BE2C (cell line): Measurements from ENCODE around the gene COL11A2.

Experiments
- DNase-seq: peaks from one replicate; pipeline ENCODE4 v3.0.0-alpha.2; 2020
- H3K27me3 ChIP-seq: fragments of 250-450 bp; sonication (Bioruptor Pico); 2 replicates; pipeline ENCODE4 v1.5.1; 2020; ENCODE audit warnings: mild to moderate bottlenecking
- H3K36me3 ChIP-seq: fragments of 250-450 bp; sonication (Bioruptor Pico); 2 replicates; pipeline ENCODE4 v1.5.1; 2020; ENCODE audit warnings: mild to moderate bottlenecking
- H3K4me1 ChIP-seq: fragments of 250-450 bp; sonication (Bioruptor Pico); 2 replicates; pipeline ENCODE4 v1.5.1; 2020
- H3K4me3 ChIP-seq: 2 replicates; pipeline ENCODE4 v1.5.1; 2011; ENCODE audit warnings: low read depth, low read length
- H3K9me3 ChIP-seq: fragments of 250-450 bp; sonication (Bioruptor Pico); 2 replicates; pipeline ENCODE4 v1.5.1; 2020
- TF ChIP-seq, protein P1 (sequence below): IDR thresholded peaks from 2 replicates; pipeline ENCODE4 v1.5.1; 2012; ENCODE audit warnings: mild to moderate bottlenecking, low read depth, low read length

COL11A2 gene

DNA sequence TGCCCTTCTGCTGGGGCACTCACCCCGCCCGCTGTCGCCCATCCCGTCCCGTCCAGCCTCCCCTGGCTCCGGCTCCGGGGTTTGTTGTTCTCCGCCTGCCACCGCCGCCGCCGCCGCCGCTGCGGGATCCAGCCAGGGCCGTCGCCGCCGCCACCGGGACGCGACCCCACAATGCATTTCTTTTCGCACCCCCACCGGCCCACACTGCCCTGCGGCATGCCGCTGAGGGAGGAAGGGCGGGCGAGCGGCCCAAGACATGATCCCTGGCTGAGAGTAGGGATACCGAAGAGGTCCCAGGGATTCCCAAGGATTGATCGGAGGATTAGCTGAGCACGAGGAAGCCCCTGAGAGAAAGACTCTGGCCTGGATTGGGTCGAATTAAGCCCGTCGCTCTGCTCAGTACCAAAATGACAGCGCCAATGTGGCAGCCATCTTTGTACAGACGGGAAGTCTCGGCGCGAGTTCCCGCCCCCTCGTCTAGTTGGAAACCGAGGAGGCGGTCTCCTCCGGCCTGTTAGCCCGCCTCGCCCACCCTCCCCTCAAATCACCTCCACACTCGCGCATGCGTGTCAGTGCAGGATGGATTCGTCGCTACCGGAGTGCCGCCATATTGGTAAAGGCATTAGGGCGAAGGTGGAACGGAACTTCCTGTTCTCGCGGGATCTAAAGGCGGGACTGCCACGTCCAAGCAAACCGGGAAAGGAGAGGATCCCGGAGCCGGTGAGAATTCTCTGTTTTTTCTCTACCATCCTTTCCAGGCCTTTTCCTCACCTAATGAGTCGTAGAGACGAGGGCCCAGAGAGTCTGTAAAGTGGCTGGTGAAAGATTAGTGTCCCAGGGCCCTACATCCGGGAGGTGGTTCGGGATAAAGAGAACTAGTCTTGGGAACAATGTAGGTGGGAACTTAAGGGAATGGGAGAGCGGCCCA lies 8.2 kb upstream of the COL11A2 start, which contains the start of the genes RXRB and SLC39A7:
RXRB (minus strand) TSS at position 447 of the 928 bp plus-strand sequence; CDS start at position 258, 189 bp downstream.
SLC39A7 (plus strand) TSS at position 649 of the 928 bp plus-strand sequence. CDS start 379 bp downstream, outside the sequence.
- H3K9me3 ChIP-seq, result no peaks in the 10 kb centered on the region
- H3K36me3 ChIP-seq, result peaks cover 34% of the 10 kb centered on the region
- peak within 1 kb of the TSS; percentile 81 for H3K4me3 ChIP-seq
- TF ChIP-seq, protein P1, sequence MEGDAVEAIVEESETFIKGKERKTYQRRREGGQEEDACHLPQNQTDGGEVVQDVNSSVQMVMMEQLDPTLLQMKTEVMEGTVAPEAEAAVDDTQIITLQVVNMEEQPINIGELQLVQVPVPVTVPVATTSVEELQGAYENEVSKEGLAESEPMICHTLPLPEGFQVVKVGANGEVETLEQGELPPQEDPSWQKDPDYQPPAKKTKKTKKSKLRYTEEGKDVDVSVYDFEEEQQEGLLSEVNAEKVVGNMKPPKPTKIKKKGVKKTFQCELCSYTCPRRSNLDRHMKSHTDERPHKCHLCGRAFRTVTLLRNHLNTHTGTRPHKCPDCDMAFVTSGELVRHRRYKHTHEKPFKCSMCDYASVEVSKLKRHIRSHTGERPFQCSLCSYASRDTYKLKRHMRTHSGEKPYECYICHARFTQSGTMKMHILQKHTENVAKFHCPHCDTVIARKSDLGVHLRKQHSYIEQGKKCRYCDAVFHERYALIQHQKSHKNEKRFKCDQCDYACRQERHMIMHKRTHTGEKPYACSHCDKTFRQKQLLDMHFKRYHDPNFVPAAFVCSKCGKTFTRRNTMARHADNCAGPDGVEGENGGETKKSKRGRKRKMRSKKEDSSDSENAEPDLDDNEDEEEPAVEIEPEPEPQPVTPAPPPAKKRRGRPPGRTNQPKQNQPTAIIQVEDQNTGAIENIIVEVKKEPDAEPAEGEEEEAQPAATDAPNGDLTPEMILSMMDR, result no peak
- H3K27me3 ChIP-seq, result no peaks in the 10 kb centered on the region
- DNase-seq, result peak; percentile 99
- no peaks in the 10 kb centered on the region; the same call in 1 of the 2 replicates for H3K4me1 ChIP-seq

DNA sequence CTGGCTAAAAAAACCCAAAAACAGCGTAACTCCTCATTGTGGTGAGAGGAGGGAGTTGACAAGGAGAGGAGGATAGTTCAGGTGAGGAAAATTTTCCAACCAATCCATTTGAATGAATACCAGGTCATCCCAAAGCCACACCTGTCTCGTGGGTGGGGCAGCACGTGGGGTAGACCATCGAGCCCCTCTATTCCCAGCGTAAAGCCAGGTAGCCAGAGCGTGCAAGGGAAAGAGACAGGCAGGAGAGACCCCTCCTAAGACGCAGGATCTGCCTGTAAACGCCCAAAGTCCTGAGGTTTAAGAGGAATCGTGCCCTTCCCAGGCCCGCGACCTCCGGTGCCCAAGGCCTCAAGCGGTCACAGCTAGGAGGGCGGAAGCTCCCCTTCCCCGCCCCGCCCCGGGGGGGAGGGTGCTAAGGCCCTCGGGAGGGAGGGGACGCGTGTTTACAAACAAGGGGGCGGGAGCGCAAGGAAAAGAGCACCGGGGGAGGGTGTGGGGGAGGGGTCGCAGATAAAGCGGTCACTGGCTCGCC lies 7.5 kb upstream of the COL11A2 start:
- no peaks in the 10 kb centered on the region for H3K27me3 ChIP-seq
- H3K4me3 ChIP-seq, result peak overlapping the region; percentile 81
- no peak for DNase-seq
- H3K36me3 ChIP-seq, result peaks cover 40% of the 10 kb centered on the region
- H3K4me1 ChIP-seq, result no peaks in the 10 kb centered on the region
- no peaks in the 10 kb centered on the region for H3K9me3 ChIP-seq
- TF ChIP-seq, protein P1, result no peak

DNA sequence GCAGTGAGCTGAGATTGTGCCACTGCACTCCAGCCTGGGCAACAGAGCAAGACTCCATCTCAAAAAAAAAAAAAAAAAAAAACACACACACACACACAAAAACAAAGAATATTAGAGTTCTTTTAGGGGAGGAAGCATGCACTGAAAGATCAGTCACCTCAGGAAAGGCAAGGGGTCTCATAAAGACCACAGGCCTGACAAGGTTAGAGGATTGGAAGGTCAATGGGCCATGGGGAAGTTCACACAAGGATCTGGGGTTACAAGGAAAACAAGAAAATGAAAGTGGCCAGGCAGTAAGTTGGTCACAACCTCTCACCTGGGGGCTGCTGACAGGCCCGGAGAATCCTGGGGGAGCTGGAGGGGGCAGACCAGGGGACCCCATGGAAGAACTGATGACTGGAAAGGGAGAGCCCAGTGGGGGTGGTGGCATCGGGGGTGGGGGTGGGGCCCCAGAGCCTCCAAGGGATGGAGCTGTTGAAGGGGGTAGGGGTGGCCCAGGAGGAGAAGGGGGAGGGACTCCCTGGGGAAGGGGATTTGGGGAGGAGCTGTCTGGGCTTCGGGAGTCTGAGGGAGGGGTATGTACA lies 6.7 kb upstream of the COL11A2 start:
- no peaks in the 10 kb centered on the region for H3K9me3 ChIP-seq
- H3K36me3 ChIP-seq, result peaks cover 42% of the 10 kb centered on the region
- no peak for DNase-seq
- TF ChIP-seq, protein P1, result no peak
- peak overlapping the region; percentile 81 for H3K4me3 ChIP-seq
- H3K4me1 ChIP-seq, result no peaks in the 10 kb centered on the region
- H3K27me3 ChIP-seq, result no peaks in the 10 kb centered on the region

DNA sequence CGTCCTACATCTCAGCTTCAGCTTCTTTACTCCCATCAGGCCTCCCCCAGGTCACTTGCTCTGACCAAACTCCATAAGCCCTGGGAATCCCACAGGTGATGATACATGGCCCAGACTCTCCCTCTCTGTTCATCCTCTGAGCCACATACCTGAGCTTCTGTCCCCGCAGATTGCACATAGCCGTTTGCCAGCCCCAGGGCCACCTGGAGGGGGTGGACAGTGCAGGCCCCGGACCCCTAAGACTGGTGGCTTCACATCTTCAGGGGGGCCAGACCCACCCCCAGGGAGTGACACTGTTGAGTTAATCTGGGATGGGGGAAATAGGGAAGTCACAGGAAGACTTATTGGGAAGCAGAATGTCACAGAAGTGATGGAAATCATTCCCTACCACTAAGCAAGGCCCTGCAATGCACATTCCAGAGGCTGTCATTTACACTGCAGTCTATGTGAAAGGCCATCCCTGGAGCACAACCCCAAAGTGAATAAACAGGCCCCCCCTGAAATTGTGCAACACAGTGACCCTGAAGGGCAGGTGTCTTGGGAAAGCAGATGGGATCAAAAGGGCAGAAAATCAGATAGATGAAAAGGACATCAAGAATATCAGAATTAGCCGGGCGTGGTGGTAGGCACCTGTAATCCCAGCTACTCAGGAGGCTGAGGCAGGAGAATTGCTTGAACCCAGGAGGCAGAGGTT lies 6.0 kb upstream of the COL11A2 start:
- H3K36me3 ChIP-seq, result peaks cover 36% of the 10 kb centered on the region

DNA sequence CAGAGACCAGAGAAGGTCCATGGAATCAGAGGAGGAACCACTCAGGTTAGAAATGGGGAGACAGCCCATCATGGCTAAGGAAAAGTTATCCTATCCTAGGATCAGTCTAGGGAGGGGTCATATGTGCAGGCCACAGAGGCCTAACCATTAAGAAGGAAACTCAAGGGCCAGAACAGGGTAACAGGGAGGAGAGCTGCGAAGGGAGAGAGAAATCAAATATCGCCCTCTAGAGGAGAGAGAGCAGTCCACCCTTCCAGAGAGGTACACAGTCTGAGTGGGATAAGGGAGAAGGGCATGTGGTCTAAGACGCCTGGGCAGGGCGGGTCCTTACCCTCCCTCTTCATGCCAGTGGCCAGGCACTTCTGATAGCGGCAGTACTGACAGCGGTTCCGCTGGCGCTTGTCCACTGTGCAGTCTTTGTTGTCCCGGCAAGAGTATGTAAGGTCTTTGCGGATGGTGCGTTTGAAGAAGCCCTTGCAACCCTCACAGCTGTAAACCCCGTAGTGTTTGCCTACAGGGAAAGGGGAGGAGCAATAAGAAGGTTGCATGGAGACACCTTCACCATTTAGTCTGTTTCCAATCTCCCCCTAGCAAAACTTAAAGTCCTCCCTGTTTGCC lies 5.3 kb upstream of the COL11A2 start:
- peaks cover 28% of the 10 kb centered on the region for H3K36me3 ChIP-seq
- no peak overlapping the region for H3K4me3 ChIP-seq
- no peaks in the 10 kb centered on the region for H3K4me1 ChIP-seq
- TF ChIP-seq, protein P1, result peak; percentile 86
- peaks cover 6% of the 10 kb centered on the region; the same call in 1 of the 2 replicates for H3K27me3 ChIP-seq
- DNase-seq, result peak; percentile 55
- no peaks in the 10 kb centered on the region for H3K9me3 ChIP-seq

More for the DNA sequence above, 6.0 kb upstream of the COL11A2 start:
- no peak for DNase-seq
- TF ChIP-seq, protein P1, result no peak
- no peaks in the 10 kb centered on the region for H3K27me3 ChIP-seq
- no peaks in the 10 kb centered on the region for H3K9me3 ChIP-seq
- H3K4me1 ChIP-seq, result no peaks in the 10 kb centered on the region
- H3K4me3 ChIP-seq, result no peak overlapping the region
